NAMALWA (cell line): ENCODE data around the gene OR13A1.
"Not testable (repeated sequence)": the region's sequence is repeated elsewhere in the genome, so short reads cannot be mapped to it uniquely, and the experiment has no call there.

Experiments used
- DNase-seq: peaks from one replicate; pipeline ENCODE4 v3.0.0-alpha.2; 2015; ENCODE audit warnings: low spot score

OR13A1 gene

GRCh38 chr10:45282061-45282460 lies 33.3 kb downstream of the OR13A1 start:
- no peak for DNase-seq

DNA sequence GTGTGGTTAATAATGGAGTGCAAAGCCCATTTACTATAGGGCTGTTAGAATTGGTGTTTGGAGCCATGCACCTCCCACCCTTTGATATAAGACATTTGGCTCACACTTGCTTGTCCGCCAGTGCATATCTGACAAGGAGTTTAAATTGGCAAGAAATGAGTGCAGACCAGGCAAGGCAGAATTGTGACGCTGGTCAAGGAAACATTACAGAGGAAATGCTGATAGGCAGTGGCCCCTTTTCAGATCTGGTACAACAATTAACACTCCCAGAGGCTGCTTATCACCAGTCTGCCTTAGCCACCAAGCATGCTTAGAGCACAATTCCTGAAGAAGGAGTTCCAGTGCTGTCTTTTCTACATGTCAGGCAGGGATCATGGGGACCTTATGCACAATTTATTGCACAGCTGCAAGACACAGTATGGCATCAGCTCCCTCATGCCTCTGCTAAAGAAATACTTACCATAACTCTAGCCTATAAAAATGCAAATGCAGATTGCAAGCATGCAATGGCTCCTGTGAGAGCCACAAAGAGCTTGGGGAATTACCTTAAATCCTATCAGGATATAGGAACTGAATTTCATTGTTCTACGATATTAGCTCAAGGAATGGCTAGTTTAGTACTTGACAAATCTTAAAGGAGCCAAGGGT lies 35.2 kb downstream of the OR13A1 start:
- DNase-seq: no peak

- no peak for DNase-seq
These were observed 35.7 kb downstream of the OR13A1 start for GRCh38 chr10:45279682-45280081.

GRCh38 chr10:45278860-45279498 lies 36.4 kb downstream of the OR13A1 start:
- no peak for DNase-seq

DNA sequence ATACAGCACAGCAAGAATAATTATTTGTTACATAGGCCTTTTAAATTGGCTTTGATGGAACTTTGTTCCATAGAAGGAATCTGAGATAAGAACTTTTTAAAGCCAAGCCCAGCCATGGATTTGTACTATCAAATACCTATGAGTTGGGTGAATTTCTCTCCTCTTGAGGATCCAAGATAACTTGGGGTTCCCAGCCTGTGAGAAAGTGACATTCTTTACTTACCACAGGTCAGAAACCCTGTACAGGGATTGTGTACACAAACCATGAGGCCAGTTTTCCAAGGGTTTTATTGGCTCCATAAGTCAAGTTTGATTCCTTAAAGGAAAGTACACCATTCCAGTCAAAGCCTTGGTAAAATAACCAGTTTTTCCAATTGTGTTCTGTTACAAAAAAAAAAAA lies 39.3 kb downstream of the OR13A1 start:
- not testable (repeated sequence) for DNase-seq

DNA sequence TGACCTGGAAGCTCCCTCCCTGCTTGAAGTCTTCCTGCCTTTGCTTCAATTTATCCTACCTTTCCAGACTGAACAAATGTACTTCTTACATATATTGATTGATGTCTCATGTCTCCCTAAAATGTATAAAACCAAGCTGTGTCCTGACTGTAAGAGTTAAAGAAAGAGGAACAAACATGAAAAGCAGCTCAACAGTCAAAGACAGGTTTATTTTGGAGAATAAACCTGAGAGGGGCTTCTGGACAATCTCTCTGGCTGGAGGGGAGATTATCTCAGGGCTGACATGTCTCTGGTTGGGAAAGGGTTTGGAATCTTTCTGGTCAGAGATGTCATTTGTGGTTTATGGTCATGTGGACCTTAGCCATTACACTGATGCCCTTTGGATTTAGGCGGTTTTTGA lies 41.0 kb downstream of the OR13A1 start:
- DNase-seq: no peak

DNA sequence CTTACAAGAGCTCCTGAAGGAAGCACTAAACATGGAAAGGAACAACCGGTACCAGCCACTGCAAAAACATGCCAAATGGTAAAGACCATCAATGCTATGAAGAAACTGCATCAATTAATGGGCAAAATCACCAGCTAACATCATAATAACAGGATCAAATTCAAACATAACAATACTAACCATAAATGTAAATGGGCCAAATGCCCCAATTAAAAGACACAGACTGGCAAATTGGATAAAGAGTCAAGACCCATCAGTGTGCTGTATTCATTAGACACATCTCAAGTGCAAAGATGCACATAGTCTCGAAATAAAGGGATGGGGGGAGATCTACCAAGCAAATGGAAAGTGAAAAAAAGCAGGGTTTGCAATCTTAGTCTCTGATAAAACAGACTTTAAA lies 47.6 kb downstream of the OR13A1 start:
- DNase-seq: not testable (repeated sequence)

DNA sequence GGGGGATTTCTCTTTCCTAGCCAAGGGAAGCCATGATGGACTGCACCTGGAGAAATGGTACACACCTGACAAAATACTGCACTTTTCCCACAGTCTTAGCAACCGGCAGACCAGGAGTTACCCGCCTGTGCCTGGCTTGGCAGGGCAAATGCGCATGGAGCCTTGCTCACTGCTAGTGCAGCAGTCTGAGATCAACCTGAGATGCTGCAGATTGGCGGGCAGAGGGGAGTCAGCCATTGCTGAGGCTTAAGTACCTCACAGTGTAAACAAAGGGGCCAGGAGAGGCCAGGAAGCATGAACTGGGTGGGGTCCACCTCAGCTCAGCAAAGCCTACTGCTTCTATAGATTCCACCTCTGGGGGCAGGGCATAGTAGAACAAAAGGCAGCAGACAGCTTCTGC lies 49.4 kb downstream of the OR13A1 start:
- no peak for DNase-seq

DNA sequence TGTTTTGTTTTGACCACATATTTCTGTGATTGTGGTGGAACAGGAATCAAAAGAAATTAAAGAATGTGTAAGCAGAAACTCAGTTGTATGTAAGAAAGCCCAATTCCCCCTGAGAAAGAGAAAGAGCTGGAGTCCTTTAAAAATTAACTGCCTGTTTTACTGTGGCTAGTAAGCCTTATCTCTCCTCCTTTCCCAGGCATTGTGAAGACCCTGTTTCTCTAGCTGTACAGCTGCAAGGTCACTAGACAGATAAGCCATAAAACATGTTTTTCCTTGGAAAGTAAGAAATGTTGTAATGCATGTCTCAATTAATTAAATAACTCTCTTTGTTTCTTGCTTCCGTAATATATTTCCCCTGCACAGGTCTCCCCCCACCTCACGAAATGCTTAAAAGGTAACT lies 53.5 kb downstream of the OR13A1 start:
- DNase-seq: no peak

DNA sequence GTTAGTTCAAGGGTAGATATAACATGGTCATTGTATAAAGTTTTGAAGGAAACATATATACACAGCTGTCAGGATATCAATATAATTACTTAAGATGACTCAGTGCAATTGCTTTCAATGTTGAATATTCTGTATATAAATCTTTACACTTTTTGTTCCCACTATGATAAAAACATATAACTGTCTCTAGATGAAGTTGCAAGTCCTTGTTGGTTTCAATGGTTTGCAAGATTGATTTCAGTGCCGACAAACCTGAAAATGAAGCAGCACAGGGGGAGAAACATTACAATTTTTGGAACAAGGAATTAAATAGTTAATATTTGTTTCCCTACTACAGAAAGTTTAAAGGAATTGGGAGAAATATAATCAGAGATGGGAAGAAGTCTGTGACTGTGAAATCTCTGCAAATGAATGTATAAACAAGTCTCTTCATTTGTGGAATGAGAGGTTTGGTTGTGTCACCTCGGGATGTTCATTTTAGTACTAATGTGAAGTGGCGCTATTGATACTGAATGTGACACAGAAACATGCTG lies 54.1 kb downstream of the OR13A1 start:
- no peak for DNase-seq

GRCh38 chr10:45260635-45261034 lies 54.8 kb downstream of the OR13A1 start:
- DNase-seq: not testable (repeated sequence)

DNA sequence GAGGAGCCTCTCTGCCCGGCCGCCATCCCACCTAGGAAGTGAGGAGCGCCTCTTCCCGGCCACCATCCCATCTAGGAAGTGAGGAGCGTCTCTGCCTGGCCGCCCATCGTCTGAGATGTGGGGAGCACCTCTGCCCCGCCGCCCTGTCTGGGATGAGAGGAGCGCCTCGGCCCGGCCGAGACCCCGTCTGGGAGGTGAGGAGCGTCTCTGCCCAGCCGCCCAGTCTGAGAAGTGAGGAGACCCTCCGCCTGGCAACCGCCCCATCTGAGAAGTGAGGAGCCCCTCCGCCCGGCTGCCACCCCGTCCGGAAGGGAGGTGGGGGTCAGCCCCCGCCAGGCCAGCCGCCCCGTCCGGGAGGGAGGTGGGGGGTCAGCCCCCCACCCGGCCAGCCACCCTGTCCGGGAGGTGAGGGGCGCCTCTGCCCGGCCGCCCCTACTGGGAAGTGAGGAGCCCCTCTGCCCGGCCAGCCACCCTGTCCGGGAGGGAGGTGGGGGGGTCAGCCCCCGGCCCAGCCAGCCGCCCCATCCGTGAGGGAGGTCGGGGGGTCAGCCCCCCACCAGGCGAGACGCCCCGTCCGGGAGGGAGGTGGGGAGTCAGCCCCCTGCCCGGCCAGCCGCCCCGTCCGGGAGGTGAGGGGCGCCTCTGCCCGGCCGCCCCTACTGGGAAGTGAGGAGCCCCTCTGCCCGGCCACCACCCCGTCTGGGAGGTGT lies 55.5 kb downstream of the OR13A1 start:
- DNase-seq: not testable (repeated sequence)

DNA sequence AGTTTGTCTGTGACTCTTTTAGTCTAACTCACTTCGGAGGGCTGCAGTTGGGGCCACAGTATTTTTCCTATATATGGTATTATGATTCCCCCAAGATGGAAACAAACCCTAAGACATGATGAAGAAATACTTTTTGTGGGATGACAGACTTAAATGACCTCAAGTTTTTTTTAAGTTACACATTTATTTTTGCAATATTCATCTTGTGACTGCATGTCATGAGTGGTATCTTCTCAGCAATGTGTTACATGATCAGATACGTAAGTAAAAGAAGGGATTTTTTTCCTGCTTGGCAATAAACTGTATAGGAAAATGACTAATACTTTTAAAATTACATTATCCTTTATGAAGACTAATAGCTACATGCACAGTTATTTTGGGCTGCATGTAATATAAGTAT lies 57.8 kb downstream of the OR13A1 start:
- DNase-seq: no peak

DNA sequence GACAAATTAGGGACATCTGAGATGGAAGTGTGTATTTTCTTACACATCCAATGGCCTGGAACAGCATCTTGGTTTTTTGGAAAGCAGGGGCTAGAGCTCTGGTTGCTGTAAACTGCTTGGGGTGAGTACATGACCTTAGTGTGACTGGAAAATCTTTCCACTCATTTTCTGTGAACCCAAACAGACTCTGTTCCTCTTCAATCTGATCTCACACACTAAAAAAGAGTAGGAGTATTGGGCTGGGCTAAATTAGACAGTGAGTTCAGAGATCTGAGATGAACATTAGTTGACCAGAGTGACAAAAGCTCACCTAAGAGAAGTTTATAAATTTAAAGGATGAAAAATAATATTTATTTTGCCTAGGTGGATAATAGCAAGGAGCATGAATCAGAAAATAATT lies 59.2 kb downstream of the OR13A1 start:
- DNase-seq: no peak

- DNase-seq: no peak
These were observed 59.7 kb downstream of the OR13A1 start for GRCh38 chr10:45255706-45256105.

- no peak for DNase-seq
These were observed 60.5 kb downstream of the OR13A1 start for GRCh38 chr10:45254892-45255291.

- no peak for DNase-seq
These were observed 62.1 kb downstream of the OR13A1 start for GRCh38 chr10:45253183-45253914.
